T-helper 2 cell (primary cell): ENCODE measurements around the gene CKB.

Experiments
- DNase-seq, 5 experiments: peaks; one replicate each; pipeline versions ENCODE4 v3.0.0 to v3.0.0-alpha.2; 2012 to 2022

The CKB gene

DNA sequence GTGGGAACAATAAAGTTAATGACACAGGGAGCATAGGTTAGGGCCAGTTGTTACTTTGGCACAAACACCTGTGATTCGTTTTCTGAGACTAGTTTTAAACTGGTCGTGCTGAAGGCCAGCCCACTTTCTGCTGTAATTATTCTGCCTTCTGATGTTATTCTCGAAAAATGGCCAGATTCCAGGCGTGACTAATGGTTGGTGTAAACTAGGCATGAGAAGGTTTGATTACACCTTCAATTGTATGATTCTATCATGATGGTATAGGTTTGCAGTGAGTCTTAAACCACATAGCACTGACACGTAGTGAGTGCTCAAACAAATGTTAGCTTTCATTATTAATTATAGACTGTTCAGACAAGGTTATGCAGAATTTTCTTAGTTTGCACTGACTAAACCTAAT lies 39.0 kb downstream of the CKB start:
- no peak for DNase-seq

DNA sequence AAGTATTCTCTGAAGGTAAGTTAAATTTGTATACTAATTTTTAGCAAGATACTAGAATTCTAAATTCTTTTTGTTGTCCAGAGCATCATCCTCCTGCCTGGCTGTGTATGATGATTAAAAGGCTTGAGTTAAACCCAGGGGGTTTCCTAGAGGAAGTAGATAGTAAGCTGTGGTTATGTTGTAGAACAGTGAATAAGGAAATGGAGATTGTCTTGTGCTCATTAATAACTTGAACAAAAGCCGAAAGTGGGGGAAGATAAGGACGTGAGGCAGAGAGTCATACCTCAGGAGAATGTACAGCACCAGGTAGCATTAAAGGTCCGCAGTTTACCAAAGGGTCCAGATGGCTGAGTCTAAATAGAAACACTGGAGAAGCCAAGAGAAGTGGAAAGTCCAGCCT lies 42.0 kb downstream of the CKB start:
- peak in 1 of 5 experiments; percentile 65 for DNase-seq

DNA sequence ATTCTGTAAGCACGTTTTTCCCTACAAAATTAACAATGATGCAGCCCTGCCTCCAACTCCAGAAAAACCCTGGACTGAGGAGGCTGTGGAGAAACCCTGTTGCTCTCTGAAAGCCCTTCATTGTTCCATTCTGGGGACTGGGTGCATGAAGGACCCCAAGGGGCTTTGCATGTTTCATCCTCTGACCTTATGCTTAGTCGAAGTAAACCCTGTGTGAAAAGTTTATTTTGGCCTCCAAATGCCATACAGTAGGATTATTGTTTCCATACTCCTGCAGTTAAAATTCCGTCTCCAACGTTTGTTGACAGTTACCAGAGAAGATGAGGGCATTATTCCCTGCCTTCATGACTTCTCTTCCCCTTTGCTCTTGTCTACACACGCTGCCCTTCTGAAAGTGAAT lies 46.0 kb downstream of the CKB start:
- no peak for DNase-seq

DNA sequence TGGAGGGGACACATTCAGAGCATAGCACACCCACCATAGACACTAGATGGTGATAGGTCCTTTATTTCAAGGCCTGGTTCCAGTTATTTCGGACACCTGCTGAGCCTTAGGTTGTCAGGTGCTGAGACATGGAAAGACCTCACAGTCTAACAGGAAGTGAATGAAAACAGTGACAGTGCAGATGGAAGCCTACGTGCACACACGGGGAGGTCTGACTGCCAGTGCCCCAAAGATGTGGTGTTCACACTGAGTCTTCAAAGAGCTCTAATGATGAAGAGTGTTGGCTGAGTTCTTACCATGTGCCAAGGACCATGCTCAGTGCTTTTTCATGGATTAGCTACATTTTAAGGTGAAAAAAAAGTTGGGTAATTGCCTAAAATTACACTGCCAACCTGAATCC lies 46.6 kb downstream of the CKB start:
- no peak for DNase-seq

DNA sequence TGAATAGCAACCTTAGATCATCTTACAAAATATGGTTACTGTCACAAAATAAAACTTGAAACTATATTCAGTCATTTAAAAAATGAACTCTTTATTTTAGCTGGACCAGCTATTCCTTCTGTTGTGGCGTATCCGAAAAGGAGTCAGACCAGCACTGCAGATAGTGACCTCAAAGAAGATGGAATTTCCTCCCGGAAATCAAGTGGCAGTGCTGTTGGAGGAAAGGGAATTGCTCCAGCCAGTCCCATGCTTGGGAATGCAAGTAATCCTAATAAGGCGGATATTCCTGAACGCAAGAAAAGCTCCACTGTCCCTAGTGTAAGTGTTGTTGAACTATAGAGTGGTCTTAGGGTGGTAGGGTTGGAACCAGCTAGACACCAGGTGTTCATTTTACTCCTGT lies 47.7 kb downstream of the CKB start:
- no peak for DNase-seq

DNA sequence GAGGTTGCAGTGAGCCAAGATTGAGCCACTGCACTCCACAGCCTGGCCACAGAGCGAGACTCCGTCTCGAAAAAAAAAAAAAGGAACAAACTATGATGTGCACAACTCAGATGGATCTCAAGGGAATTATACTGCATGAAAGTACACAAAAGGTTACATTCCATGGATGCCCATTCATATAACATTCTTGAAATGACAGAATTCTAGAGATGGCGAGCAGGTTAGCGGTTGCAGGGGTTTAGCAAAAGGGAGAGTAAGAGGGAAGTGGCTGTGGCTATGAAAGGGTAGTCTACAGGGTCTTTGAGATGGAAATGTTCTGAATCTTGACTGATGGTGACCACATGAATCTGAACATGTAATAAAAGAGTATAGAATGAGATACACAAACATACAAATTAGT lies 49.7 kb downstream of the CKB start:
- peak in 1 of 5 experiments; percentile 27 for DNase-seq
